GM06990 (cell line): ENCODE data around the gene HDAC11.

Source experiments
- DNase-seq: peaks from one replicate; pipeline ENCODE4 v3.0.0-alpha.2; 2011; ENCODE audit not compliant: insufficient read length; ENCODE audit errors: extremely low read depth
- H3K27me3 ChIP-seq: replicated peaks from 2 replicates; pipeline ENCODE4 v1.6.0; 2011; ENCODE audit warnings: low read length; ENCODE audit not compliant: control insufficient read depth, insufficient read depth
- H3K36me3 ChIP-seq: 2 replicates; pipeline ENCODE4 v1.5.1; 2011; ENCODE audit warnings: low read length; ENCODE audit not compliant: control insufficient read depth, insufficient read depth
- H3K4me3 ChIP-seq: replicated peaks from 2 replicates; pipeline ENCODE4 v1.5.1; 2011; ENCODE audit warnings: low read depth, mild to moderate bottlenecking, control low read depth, low read length
- CTCF ChIP-seq: IDR thresholded peaks from 2 replicates; pipeline ENCODE4 v1.5.1; 2011; ENCODE audit warnings: low read length, control low read depth, mild to moderate bottlenecking, inconsistent platforms; ENCODE audit not compliant: insufficient read depth, poor library complexity, severe bottlenecking

Gene HDAC11

GRCh38 chr3:13538520-13539291, 58.6 kb downstream of the HDAC11 start:
- H3K36me3 ChIP-seq: no peaks in the 10 kb centered on the region
- no peak overlapping the region for H3K4me3 ChIP-seq
- no peak for TF ChIP-seq CTCF
- peaks cover 1% of the 10 kb centered on the region for H3K27me3 ChIP-seq
- DNase-seq: no peak

- no peak for TF ChIP-seq CTCF
- DNase-seq: no peak
- H3K36me3 ChIP-seq: no peaks in the 10 kb centered on the region
- H3K27me3 ChIP-seq: peaks cover 1% of the 10 kb centered on the region; the same call in 1 of the 2 replicates
- H3K4me3 ChIP-seq: no peak overlapping the region
Observed at GRCh38 chr3:13539292-13539638, 59.2 kb downstream of the HDAC11 start.

GRCh38 chr3:13539671-13540070, 59.6 kb downstream of the HDAC11 start:
- peaks cover 1% of the 10 kb centered on the region; the same call in 1 of the 2 replicates for H3K27me3 ChIP-seq
- DNase-seq: no peak
- no peak overlapping the region for H3K4me3 ChIP-seq
- no peaks in the 10 kb centered on the region for H3K36me3 ChIP-seq
- TF ChIP-seq CTCF: no peak

- no peak for TF ChIP-seq CTCF
- Histone ChIP-seq H3K4me3 (no peak overlapping the region), H3K27me3 (peaks cover 1% of the 10 kb centered on the region; the same call in 1 of the 2 replicates), H3K36me3 (no peaks in the 10 kb centered on the region)
- DNase-seq: no peak
Observed at GRCh38 chr3:13540297-13540995, 60.3 kb downstream of the HDAC11 start.

GRCh38 chr3:13541691-13542090, 61.6 kb downstream of the HDAC11 start:
- H3K27me3 ChIP-seq: peaks cover 1% of the 10 kb centered on the region; the same call in 1 of the 2 replicates
- H3K4me3 ChIP-seq: no peak overlapping the region
- no peak for DNase-seq
- TF ChIP-seq CTCF: no peak
- H3K36me3 ChIP-seq: no peaks in the 10 kb centered on the region
